Measurements from ENCODE around the gene SRRM5.

DNA sequence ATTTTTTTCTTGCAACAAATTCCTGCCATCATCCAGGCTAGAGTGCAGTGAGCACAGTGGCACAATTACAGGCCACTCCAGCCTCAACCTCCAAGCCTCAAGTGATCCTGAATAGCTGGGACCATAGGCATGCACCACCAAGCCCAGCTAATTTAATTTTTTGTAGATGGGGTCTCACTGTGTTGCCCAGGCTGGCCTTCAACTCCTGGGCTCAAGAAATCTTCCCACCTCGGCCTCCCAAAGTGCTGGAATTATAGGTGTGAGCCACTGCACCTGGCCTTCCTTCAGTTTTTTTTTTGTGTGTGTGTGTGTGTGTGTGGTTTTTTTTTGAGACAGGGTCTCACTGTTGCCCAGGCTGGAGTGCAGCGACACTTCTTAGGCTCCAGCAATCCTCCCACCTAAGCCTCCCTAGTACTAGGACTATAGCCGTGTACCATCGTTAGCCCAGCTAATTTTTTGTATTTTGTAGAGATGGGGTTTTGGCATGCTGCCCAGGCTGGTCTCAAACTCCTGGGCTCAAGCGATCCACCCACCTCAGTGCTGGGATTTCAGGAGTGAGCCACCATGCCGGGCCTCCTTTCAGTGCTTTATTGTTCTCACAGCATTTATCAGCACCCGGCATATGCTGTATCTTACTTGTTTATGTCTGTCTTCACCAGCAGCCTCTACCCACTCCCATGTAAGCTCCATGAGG, 5.9 kb upstream of the SRRM5 start:
- no peak for TF ChIP-seq TRIM24 (CRISPR knock-in tag; IDR thresholded peaks at IDR 0.05)
- no peak for TF ChIP-seq PHB2 (IDR thresholded peaks at IDR 0.05; ENCODE audit: partially characterized antibody)
- TF ChIP-seq ZSCAN20 (CRISPR knock-in tag; IDR thresholded peaks at IDR 0.05; ENCODE audit: borderline replicate concordance), result no peak
- no peak for TF ChIP-seq THYN1 (CRISPR knock-in tag; IDR thresholded peaks at IDR 0.05; ENCODE audit: borderline replicate concordance, low read depth)
- no peak for TF ChIP-seq SSRP1 (CRISPR knock-in tag; IDR thresholded peaks at IDR 0.05)

All from HepG2 (cell line).